WTC11 (cell line): Measurements from ENCODE around the gene LAMA5.

Experiments
- CTCF ChIP-seq: fragments of 200-600 bp; IDR thresholded peaks from 2 replicates; pipeline ENCODE4 v1.8.0; 2022; ENCODE audit warnings: antibody characterized with exemption
- MAX ChIP-seq: sonication (generic); formaldehyde crosslinking; IDR thresholded peaks from 2 replicates; pipeline ENCODE4 v1.8.0; 2022; ENCODE audit warnings: mild to moderate bottlenecking, missing genetic modification reagents
- SP1 ChIP-seq: sonication (generic); formaldehyde crosslinking; conservative IDR thresholded peaks from 2 replicates; pipeline ENCODE4 v1.8.1; 2022; ENCODE audit warnings: missing genetic modification reagents
- TF ChIP-seq, protein P1 (sequence below): sonication (generic); formaldehyde crosslinking; IDR thresholded peaks from 2 replicates; pipeline ENCODE4 v1.8.0; 2023; ENCODE audit warnings: mild to moderate bottlenecking, missing genetic modification reagents

DNA sequence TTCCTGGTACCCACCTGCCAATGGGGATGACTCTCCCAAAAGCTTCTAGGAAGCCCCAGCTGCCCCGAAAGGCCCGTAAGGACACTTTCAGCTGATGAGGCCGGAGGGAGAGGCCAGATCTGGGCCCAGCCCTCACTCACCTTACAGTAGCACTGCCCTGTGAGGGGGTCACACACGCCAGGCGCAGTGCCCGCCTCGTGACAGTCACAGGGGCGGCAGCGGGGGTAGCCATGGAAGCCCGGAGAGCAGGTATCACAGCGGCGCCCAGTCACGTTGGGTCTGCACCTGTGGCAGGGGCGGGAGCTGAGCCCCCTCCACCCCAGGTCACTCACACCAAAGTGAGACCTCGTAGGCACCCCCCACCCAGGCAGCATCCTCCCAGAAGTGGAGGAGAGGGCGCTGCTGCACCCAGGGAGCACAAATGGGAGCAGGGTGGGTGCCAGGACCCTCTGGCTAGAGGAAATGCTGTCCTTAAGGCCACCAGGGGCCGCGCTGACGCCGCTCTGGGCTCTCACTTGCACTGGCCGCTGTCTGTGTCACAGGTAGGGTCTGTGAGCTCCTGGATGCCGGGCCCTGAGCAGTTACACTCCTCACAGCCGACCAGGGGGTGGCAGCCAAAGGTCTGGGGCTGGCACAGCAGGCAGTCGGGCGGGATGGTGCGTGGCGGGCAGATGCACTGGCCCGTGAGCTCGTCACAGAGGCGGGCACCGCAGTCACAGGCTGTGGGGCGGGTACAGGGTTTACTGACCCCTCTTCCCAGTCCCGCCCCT lies 39.2 kb downstream of the LAMA5 start:
- TF ChIP-seq SP1 (no peak), CTCF (no peak), MAX (CRISPR knock-in tag) (no peak)
- TF ChIP-seq, protein P1, sequence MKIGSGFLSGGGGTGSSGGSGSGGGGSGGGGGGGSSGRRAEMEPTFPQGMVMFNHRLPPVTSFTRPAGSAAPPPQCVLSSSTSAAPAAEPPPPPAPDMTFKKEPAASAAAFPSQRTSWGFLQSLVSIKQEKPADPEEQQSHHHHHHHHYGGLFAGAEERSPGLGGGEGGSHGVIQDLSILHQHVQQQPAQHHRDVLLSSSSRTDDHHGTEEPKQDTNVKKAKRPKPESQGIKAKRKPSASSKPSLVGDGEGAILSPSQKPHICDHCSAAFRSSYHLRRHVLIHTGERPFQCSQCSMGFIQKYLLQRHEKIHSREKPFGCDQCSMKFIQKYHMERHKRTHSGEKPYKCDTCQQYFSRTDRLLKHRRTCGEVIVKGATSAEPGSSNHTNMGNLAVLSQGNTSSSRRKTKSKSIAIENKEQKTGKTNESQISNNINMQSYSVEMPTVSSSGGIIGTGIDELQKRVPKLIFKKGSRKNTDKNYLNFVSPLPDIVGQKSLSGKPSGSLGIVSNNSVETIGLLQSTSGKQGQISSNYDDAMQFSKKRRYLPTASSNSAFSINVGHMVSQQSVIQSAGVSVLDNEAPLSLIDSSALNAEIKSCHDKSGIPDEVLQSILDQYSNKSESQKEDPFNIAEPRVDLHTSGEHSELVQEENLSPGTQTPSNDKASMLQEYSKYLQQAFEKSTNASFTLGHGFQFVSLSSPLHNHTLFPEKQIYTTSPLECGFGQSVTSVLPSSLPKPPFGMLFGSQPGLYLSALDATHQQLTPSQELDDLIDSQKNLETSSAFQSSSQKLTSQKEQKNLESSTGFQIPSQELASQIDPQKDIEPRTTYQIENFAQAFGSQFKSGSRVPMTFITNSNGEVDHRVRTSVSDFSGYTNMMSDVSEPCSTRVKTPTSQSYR (CRISPR knock-in tag) = no peak
